GM12873 (cell line): ENCODE results near the gene TMEM135.

Experiments
- TF ChIP-seq, protein P1 (sequence below): IDR thresholded peaks from 2 replicates; pipeline ENCODE4 v1.5.1; 2012; ENCODE audit warnings: low read depth, mild to moderate bottlenecking, moderate library complexity, low read length, control low read depth; ENCODE audit not compliant: insufficient read depth; ENCODE audit errors: missing control alignments

Gene TMEM135

DNA sequence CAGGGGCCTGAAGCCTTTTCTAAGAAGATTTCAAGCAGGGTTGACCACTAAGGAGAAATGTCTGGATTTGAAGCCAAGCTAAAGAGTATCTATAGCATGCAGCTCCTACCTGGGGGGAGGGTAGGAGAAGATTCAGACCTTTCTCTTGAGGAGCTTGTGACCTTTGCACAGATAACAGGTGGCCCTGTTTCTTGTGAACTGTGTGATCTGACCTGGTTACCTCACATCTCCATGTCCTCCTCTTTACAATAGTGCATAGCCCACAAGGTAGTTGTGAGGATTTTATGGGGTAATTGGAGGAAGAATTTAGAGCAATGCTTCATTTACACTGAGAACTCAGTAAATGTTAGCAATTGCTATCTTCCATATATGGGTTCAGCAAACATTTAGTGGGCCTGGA, 310.1 kb downstream of the TMEM135 start:
- TF ChIP-seq, protein P1, sequence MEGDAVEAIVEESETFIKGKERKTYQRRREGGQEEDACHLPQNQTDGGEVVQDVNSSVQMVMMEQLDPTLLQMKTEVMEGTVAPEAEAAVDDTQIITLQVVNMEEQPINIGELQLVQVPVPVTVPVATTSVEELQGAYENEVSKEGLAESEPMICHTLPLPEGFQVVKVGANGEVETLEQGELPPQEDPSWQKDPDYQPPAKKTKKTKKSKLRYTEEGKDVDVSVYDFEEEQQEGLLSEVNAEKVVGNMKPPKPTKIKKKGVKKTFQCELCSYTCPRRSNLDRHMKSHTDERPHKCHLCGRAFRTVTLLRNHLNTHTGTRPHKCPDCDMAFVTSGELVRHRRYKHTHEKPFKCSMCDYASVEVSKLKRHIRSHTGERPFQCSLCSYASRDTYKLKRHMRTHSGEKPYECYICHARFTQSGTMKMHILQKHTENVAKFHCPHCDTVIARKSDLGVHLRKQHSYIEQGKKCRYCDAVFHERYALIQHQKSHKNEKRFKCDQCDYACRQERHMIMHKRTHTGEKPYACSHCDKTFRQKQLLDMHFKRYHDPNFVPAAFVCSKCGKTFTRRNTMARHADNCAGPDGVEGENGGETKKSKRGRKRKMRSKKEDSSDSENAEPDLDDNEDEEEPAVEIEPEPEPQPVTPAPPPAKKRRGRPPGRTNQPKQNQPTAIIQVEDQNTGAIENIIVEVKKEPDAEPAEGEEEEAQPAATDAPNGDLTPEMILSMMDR: no peak

DNA sequence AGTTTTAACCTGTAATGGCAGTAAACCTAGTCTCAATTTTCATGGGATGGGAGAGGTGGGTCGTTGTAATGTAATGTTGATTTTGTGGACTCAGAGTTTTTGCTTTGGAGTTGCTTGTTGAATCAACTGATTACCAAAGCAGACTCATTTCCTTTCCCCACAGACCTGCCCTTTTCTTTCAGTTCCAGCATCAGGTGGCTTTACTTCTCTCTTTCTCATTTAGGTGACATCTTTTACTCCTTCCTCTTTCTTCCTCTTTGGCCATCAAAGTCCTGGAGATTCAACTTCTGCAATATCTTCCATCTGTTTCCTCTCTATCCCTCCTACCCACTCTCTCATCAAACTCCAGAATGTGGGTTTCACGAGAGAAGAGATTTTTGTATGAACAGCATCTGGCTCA, 313.9 kb downstream of the TMEM135 start:
- TF ChIP-seq, protein P1: no peak

DNA sequence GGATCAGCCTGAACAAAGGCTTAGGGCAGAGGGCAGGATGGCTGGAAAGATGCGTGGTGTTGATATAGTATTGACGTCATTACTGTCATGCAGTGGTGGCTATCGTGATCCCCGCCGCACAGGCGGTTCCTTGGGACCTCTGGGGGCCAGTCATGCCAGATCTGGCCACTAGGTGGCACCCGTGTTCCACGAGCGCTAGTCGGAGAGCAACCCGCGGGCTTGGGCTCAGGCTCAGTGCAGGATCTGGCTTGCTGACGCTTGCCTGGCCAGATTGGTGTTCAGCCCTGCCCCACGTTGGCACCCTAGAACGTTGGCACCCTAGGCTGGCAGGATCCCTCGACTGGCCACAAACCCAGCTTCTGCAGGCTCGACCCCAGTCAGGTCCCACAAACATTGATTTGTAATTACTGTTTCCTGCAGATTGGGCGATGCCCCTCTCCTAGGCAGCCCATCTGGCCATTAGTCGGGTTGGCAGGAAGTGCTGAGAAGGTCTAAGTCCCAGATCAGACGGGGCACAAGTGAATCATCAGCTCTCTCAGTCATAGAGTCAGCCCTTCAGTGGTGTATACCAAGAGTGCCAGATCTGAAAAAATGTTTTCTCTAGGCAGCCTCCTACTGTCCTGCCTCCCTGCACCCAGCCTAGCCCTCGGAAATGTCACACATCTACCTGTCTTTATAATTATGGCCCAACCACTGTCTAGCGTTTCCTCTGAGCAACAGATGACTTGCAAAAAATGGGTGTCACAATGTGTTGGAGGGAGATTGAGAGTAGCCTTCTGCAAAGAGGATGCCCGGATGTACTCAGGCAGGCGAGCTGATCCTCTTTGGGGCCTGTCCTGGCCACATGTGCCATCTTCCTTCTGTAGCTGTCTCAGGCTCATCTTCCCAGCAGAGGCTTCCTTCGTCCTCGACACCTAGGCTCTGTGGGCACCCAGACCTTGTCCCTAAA, 315.3 kb downstream of the TMEM135 start:
- TF ChIP-seq, protein P1: peak; percentile 99

DNA sequence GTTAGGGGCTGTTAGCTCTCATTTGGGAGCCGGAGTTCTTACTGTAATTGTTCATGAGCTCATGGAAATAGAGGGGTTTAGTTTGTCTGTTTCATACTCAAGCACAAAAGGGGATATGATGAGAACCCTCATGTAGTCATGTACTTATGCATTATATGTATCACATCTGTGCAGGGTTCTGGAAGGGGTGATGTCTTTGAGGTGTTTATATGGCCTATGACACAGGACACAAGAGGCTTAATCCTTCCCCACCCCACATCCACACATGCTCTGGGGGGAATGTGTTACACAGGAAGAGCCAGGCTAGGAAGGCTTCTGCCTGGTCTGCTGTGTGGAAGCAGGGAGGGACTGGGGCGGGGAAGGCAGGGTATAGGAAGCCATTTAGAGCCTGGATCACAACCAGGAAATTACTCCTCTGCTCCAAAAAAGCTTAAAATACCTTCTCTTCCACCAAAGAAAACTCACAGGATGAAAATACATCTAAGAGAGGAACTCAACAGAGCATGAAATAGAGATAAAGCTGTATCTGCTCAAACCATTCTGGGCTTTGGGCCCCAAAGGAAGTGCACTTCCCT, 316.1 kb downstream of the TMEM135 start:
- TF ChIP-seq, protein P1: no peak

DNA sequence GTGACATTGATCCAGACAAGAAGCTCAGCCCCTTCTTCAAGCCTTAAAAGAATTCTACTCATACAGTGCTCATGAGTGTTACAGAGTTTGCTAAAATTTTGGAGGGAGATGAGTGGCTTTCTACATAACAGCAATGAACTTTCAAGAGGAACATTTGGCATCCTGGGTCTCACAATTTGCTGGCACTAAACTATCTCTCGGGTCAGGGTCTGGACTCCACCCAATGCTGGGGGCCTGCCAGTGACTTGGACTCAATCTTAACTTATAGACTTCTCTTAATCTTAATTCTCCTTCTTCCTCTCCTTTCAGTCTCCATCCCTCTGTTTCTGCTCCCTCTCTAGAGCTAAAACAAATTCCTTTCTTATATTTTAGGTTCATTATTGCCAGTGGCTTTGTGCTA, 317.9 kb downstream of the TMEM135 start:
- TF ChIP-seq, protein P1: no peak

DNA sequence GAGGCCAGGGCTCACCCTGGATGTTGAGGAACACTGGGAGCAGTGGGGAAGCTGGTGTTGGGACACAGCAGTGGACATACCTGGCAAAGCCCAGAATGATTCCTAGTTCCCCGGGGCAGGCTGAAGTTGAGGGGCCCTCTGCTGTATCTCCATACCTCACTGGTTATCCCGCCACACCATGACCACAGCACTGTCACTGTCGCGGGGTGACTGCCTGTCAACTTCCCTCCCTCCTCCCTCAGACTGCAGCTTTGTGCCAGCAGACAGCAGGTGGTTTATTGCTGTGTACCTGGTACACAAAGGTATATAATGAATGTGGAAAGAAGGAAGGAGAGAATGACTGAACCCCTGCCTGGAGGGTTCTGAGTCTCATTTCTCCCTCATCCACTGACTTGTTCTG, 318.7 kb downstream of the TMEM135 start:
- TF ChIP-seq, protein P1: no peak

DNA sequence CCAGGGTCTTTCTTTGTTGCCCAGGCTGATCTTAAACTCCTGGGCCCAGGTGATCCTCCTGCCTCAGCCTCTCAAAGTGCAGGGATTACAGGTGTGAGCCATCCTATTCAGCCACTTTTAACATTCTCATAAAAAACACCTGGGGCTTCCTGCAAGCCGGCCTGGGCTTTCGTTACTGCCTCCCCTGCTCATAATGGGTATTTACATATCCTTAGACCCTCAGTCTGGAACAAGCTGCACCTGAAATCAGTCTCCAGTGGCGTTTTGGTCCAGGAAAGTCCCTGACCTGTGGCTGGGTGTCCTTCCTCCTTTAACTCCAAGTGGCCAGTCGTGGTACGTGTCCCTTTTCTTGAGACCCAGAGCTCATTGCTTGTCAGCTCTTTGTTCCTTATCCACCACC, 320.7 kb downstream of the TMEM135 start:
- TF ChIP-seq, protein P1: no peak
